ENCODE measurements around the gene ATP9A.

DNA sequence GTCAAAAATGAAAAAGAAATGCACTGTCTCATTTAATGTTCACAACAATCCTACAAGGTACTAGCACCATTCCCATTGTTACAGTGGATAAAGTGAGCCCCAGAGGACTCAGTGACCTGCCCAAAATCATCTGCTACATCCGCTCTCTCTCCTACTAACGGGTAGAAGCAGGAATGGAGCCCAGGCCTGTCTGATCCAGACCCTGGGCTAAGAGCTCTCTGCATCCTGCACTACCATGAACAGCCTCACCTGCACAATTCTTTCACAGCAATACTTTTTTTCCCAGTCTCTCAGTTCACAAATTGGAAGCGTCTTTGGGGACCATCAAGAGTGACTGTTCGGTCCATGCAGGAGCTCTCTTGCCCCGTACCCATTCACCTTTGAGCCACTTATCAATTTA lies 31.2 kb downstream of the ATP9A start:
- TF ChIP-seq, protein P1, sequence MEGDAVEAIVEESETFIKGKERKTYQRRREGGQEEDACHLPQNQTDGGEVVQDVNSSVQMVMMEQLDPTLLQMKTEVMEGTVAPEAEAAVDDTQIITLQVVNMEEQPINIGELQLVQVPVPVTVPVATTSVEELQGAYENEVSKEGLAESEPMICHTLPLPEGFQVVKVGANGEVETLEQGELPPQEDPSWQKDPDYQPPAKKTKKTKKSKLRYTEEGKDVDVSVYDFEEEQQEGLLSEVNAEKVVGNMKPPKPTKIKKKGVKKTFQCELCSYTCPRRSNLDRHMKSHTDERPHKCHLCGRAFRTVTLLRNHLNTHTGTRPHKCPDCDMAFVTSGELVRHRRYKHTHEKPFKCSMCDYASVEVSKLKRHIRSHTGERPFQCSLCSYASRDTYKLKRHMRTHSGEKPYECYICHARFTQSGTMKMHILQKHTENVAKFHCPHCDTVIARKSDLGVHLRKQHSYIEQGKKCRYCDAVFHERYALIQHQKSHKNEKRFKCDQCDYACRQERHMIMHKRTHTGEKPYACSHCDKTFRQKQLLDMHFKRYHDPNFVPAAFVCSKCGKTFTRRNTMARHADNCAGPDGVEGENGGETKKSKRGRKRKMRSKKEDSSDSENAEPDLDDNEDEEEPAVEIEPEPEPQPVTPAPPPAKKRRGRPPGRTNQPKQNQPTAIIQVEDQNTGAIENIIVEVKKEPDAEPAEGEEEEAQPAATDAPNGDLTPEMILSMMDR (IDR thresholded peaks at IDR 0.05; ENCODE audit: extremely low read depth in 1 of 2, insufficient read depth in 1 of 2, low read depth in 1 of 2, low read length in 2 of 2): no peak
- TF ChIP-seq POLR2A (IDR thresholded peaks at IDR 0.05; ENCODE audit: low read depth, low read length) (no peak), POLR2AphosphoS5 (IDR thresholded peaks at IDR 0.05; ENCODE audit: insufficient read depth, low read depth, low read length) (no peak), EZH2 (IDR thresholded peaks at IDR 0.05; ENCODE audit: borderline replicate concordance, low read depth, low read length, severe bottlenecking) (no peak), FOS (IDR thresholded peaks at IDR 0.05; ENCODE audit: borderline replicate concordance, insufficient read depth, low read length) (no peak), MYC (IDR thresholded peaks at IDR 0.05; ENCODE audit: low read depth, low read length) (no peak), GATA2 (IDR thresholded peaks at IDR 0.05; ENCODE audit: insufficient read depth, insufficient read length, low read depth, low read length) (no peak), JUN (IDR thresholded peaks at IDR 0.05; ENCODE audit: borderline replicate concordance, insufficient read depth, insufficient read length, low read depth) (no peak)
- TF ChIP-seq, protein P2, sequence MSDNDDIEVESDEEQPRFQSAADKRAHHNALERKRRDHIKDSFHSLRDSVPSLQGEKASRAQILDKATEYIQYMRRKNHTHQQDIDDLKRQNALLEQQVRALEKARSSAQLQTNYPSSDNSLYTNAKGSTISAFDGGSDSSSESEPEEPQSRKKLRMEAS (IDR thresholded peaks at IDR 0.05; ENCODE audit: insufficient read depth, insufficient read length): no peak
